Measurements from ENCODE around the gene HOXC10. TPM values are rescaled to one million over a fixed set of nuclear protein-coding genes. Genes with fewer than 3 reads are reported as not detected.

Gene HOXC10
- total RNA-seq, result not detected in 2 replicates

DNA sequence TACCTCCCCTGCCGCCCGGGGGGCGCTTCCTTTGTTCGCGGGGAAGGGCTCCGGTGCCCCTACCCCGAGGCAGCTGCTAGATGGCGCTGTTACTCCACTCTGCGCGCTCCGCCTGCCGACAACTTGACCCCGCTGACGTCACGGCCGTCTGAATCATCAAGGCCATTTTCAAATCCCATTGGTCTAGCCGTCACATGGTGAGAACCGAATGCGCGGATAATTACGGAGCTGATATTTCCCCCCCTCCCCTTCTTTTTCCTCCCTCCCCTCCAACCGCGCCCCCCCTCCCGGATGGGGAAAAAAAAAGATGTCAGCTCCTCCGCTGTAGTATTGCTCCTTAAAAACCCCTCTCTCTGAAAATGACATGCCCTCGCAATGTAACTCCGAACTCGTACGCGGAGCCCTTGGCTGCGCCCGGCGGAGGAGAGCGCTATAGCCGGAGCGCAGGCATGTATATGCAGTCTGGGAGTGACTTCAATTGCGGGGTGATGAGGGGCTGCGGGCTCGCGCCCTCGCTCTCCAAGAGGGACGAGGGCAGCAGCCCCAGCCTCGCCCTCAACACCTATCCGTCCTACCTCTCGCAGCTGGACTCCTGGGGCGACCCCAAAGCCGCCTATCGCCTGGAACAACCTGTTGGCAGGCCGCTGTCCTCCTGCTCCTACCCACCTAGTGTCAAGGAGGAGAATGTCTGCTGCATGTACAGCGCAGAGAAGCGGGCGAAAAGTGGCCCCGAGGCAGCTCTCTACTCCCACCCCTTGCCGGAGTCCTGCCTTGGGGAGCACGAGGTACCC, at the start of gene HOXC10:
HOXC10 (plus strand) TSS at position 246 of the 791 bp plus-strand sequence; CDS start at position 360, 114 bp downstream.

GRCh38 chr12:53938326-53939140, 46.4 kb upstream of the HOXC10 start, which contains the start of gene HOXC13:
Gene HOXC13, plus strand, starts transcription at chr12:53938831. Its CDS starts 76 bp downstream, at chr12:53938907.

GRCh38 chr12:53954694-53955035, 30.3 kb upstream of the HOXC10 start, which contains the start of gene HOXC12:
Gene HOXC12, plus strand, starts transcription at chr12:53954903. Its CDS starts 27 bp downstream, at chr12:53954930.

DNA sequence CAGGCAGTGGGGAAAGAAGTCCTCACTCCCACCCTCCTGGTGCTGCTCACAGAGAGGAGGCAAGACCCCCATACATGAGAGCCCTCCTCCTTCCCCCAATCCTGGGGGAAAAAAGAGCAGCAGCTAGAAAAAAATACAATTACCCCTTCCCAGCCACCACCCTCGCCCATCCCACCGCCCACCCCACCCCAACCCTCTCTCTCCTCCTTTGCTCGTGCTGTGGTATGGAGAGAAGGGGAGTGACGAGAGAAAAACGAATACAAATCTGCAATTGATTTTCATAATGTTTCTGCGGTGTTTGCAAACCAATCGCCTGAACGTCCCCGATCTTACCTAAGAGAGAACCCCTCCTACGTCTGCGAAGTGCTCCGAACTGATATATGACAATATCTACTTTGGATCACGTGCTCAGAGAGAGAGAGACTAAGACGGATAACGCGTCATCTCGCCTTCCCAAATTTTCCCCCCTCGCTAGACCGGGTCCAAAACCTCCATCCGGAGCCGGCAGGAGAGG, 12.2 kb upstream of the HOXC10 start, which contains the start of gene HOXC11:
HOXC11 (plus strand) TSS at position 405 of the 514 bp plus-strand sequence. CDS start 116 bp downstream, outside the sequence.

DNA sequence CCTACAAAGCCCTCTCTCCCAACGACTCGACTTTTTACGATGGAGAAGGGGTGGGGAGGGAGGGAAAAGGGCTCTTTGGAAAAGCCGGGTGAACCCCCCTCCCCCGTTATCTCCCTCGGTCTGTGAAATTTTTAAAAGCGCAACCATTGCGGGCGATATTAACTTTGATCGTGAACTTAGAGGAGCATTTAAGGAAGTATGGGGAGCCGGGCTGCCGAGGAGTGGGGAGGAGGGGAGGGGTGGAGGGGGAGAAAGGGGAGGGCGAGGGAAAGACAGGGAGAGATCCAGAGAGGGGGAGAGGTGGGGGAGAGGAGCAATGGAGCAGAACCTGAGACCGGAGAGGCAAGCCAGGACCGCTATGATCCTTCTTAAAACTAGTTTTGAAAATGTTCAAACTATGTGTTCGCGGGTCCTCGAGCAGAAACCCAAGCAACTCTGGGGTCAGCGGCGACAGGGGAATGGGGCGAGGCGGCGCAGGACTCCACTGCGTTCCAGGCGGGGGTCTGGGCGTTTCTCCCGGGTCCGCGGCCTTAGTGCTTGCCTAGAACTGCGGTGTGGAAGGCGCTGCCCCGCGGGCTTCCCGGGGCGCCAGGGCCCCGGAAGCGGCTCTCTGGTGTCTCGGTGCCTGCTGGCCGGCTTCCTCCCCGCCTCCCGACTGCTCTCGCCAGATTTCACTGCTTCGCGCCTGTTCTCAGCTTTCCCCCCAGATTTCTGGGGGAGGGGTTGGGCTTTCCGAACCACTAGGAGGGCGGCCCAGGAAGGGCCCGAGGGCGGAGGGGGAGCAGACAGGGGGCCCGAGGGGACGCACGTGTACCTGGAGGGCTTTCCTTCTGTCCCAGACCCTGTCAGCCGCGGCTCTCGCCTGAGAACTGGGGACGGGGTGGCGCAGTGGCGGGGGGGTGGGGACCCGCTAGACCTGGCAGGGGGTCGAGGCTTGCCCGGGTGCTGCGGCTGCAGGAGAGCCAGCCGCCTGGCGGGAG, 10.6 kb upstream of the HOXC10 start, which contains the start of gene HOTAIR:
HOTAIR (minus strand) TSS at position 871 of the 980 bp plus-strand sequence.

DNA sequence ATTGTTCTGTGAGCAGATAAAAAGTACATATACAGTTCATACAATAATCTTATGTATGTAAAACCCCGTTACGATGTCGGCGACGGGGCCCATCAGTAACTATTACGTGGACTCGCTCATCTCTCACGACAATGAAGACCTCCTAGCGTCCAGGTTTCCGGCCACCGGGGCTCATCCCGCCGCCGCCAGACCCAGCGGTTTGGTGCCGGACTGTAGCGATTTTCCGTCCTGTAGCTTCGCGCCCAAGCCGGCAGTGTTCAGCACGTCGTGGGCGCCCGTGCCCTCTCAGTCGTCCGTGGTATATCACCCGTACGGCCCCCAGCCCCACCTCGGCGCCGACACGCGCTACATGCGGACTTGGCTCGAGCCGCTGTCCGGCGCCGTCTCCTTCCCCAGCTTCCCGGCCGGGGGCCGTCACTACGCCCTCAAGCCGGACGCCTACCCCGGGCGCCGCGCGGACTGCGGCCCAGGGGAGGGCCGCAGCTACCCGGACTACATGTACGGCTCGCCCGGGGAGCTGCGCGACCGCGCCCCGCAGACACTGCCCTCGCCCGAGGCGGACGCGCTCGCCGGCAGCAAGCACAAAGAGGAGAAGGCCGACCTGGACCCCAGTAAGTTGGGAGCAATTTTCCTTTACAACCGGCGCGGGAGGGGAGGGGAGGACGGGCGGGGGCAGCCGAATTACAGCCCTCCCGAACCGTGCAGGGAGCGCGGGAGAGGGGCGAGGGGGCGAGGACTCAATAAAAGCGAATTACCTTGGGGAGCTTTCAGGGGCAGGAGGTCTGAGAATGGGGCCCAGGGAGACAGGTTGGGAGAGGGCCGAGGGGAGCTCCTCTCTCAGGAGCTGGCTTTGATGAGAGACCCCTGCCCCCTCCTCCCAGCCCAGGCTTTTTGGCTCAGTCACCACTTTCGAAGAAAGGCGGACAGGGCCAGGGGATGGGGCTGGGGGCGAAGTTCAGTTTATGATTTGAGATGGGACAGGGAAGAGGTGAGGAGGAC, 15.5 kb downstream of the HOXC10 start, which contains the start of gene HOXC9:
HOXC9 (plus strand) TSS at position 46 of the 999 bp plus-strand sequence; CDS start at position 74, 28 bp downstream.

DNA sequence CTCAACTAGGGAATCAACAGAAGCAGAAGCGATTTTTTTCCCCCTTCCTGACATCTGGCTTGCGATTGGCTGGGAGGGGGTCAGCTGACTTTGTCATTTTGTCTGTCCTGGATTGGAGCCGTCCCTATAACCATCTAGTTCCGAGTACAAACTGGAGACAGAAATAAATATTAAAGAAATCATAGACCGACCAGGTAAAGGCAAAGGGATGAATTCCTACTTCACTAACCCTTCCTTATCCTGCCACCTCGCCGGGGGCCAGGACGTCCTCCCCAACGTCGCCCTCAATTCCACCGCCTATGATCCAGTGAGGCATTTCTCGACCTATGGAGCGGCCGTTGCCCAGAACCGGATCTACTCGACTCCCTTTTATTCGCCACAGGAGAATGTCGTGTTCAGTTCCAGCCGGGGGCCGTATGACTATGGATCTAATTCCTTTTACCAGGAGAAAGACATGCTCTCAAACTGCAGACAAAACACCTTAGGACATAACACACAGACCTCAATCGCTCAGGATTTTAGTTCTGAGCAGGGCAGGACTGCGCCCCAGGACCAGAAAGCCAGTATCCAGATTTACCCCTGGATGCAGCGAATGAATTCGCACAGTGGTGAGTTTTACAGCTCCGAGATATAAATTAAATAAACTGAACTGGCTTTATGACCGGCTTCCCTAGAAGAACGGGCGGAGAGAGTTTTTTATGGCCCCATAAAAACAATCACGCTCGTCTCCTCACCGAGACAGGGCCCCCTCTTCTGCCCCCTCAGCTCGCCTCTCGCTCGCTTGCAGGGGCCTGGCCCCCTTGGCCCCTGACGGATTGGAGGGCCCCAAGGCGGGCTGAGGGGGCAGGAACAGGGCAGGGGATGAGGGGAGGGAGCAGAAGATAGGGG, 43.6 kb downstream of the HOXC10 start, which contains the start of gene HOXC6:
HOXC6 (plus strand) TSS at position 127 of the 888 bp plus-strand sequence; CDS start at position 209, 82 bp downstream.

DNA sequence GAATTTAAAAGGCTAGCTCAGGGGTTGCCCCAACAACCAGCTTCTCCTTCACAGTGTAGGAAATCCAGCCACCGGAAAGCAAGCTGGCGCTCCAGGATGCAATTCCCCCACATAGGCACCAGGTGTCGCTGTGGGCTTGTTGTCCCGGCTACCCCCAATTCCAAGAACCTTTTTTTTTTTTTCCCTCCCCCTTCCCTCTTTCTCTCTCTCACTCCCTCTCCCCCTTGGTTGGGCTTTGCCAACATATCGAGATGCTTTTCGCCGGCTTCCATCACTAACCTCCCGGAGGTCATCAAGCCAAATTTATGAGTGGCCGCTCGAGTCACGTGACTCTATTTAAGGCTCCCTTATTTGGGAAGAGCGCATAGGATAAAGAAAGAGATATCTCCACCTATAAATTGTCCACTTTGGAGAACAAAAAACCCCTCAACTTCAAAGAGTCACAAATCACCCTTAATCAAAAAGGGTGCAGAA, 47.7 kb downstream of the HOXC10 start, which contains the start of gene HOXC5:
HOXC5 (plus strand) TSS at position 424 of the 474 bp plus-strand sequence. CDS start 73 bp downstream, outside the sequence.

Other genes starting within 250 kb of the HOXC10 start
- gene CISTR, start 233.2 kb upstream of the HOXC10 start, total RNA-seq, result not detected in 2 replicates
- not detected in 2 replicates for gene HOXC13, start 46.3 kb upstream of the HOXC10 start, total RNA-seq
- gene HOXC12, start 30.2 kb upstream of the HOXC10 start, total RNA-seq, result not detected in 2 replicates
- gene HOXC11, start 12.0 kb upstream of the HOXC10 start, total RNA-seq, result not detected in 2 replicates
- gene HOTAIR, start 10.2 kb upstream of the HOXC10 start, total RNA-seq, result not detected in 2 replicates
- 0.52 and 0.63 TPM in 2 replicates for gene HOXC9, start 15.0 kb downstream of the HOXC10 start, total RNA-seq
- gene HOXC8, start 23.8 kb downstream of the HOXC10 start, total RNA-seq, result 0.09 and 0.16 TPM in 2 replicates
- 0.16 and 0.43 TPM in 2 replicates for gene HOXC6, start 43.3 kb downstream of the HOXC10 start, total RNA-seq
- 0.16 and 0.17 TPM in 2 replicates for gene HOXC5, start 47.9 kb downstream of the HOXC10 start, total RNA-seq
- 0.16 TPM in 1 of 2 replicates, not detected in the other for gene HOXC4, start 68.7 kb downstream of the HOXC10 start, total RNA-seq
- gene SMUG1, start 203.8 kb downstream of the HOXC10 start, total RNA-seq, result 16.5 and 21.8 TPM in 2 replicates

All from bronchial smooth muscle cell (primary cell).